ENCODE data around the gene PABPN1. TPM values are rescaled to one million over a fixed set of nuclear protein-coding genes. Genes with fewer than 3 reads are reported as not detected.
A peak's percentile ranks its signal among the peaks of the same experiment; 100 is the strongest.

Gene PABPN1
- total RNA-seq, 1 experiment from 2014 or later, result 184 TPM

DNA sequence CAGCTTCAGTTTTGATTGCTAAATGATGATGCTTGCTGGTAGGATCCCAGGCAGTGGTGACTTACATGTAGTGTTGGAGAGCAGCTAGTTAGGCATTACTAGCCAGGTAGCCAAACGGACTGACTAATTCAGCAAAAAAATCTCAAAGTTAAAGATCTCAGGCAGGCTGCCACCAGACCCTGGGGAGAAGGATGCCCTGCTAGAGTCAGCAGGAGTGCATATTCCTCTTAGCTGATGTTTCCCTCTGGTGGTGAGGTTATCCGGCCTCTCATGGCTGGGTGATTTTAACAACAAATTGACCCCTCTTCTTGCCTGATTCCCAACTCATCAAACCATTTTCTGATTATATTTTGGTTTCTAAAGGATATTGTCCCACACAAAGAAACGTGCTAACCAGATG lies 40.9 kb downstream of the PABPN1 start:
- DNase-seq (ENCODE audit: low read depth, low spot score), result no peak
- H3K4me1 ChIP-seq (ENCODE audit: control insufficient read depth in 1 of 2, insufficient read depth in 2 of 2, low read length in 2 of 2), result no peaks in the 10 kb centered on the region
- no peak overlapping the region for H3K4me2 ChIP-seq (ENCODE audit: low read length)
- no peaks in the 10 kb centered on the region for H3K36me3 ChIP-seq (ENCODE audit: control insufficient read depth in 1 of 2, insufficient read depth in 2 of 2, low read length in 2 of 2)
- ATAC-seq, result no peak
- TF ChIP-seq CEBPB (IDR thresholded peaks at IDR 0.05; ENCODE audit: low read depth), result no peak
- TF ChIP-seq, protein P1, sequence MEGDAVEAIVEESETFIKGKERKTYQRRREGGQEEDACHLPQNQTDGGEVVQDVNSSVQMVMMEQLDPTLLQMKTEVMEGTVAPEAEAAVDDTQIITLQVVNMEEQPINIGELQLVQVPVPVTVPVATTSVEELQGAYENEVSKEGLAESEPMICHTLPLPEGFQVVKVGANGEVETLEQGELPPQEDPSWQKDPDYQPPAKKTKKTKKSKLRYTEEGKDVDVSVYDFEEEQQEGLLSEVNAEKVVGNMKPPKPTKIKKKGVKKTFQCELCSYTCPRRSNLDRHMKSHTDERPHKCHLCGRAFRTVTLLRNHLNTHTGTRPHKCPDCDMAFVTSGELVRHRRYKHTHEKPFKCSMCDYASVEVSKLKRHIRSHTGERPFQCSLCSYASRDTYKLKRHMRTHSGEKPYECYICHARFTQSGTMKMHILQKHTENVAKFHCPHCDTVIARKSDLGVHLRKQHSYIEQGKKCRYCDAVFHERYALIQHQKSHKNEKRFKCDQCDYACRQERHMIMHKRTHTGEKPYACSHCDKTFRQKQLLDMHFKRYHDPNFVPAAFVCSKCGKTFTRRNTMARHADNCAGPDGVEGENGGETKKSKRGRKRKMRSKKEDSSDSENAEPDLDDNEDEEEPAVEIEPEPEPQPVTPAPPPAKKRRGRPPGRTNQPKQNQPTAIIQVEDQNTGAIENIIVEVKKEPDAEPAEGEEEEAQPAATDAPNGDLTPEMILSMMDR (IDR thresholded peaks at IDR 0.05 in 2 of 3, conservative IDR thresholded peaks at IDR 0.05 in 1 of 3; ENCODE audit: borderline replicate concordance in 1 of 3, insufficient read depth in 1 of 3, low read depth in 2 of 3, low read length in 2 of 3), result peak; percentile 10 to 18 (median 17); a peak in 3 of 6 replicates
- TF ChIP-seq RAD21 (IDR thresholded peaks at IDR 0.05; ENCODE audit: low read depth), result peak; percentile 32; the same call in 1 of the 2 replicates
- TF ChIP-seq EZH2 (IDR thresholded peaks at IDR 0.05), result no peak
- TF ChIP-seq POLR2A (IDR thresholded peaks at IDR 0.05; ENCODE audit: borderline replicate concordance, extremely low read depth, insufficient read depth, insufficient read length), result no peak
- H4K20me1 ChIP-seq (ENCODE audit: insufficient read depth), result no peaks in the 10 kb centered on the region
- H3K9ac ChIP-seq (ENCODE audit: low read length), result no peak overlapping the region
- no peak overlapping the region for H3K4me3 ChIP-seq (replicated peaks in 1 of 2; ENCODE audit: low read depth in 1 of 2, low read length in 2 of 2)
- H3K27ac ChIP-seq (ENCODE audit: low read depth, low read length), result no peak overlapping the region
- CTCF ChIA-PET, result interaction anchor here (1.1 to 2.8 kb wide), 3 partner anchors 35 to 242 kb away, joined by 3 to 14 read pairs (median 5); no protein-coding TSS in a partner anchor
- BruUV-seq (replicated peaks), result no TSS peak
- RAD21 ChIA-PET (ENCODE audit: low non-redundant PET in 1 of 2, low total read pairs in 2 of 2, uncharacterized antibody in 2 of 2, unreplicated experiment in 2 of 2), result no interaction called here
- H3K9me3 ChIP-seq (ENCODE audit: control insufficient read depth in 1 of 2, insufficient read depth in 1 of 2, low read depth in 1 of 2, low read length in 2 of 2), result no peaks in the 10 kb centered on the region
- no peaks in the 10 kb centered on the region for H3K9me2 ChIP-seq (ENCODE audit: insufficient read depth)
- intact Hi-C loops (cut with micrococcal nuclease), result no loop called here
- 0 out of 2 replicates have a peak, but pooled peaks cover 3% of the 10 kb centered on the region for H3K27me3 ChIP-seq (ENCODE audit: insufficient read depth, low read length)
- H3K79me2 ChIP-seq (ENCODE audit: insufficient read depth, low read length), result no peaks in the 10 kb centered on the region
- no peak overlapping the region for H2AFZ ChIP-seq (ENCODE audit: low read depth, low read length, poor library complexity, severe bottlenecking)
- POLR2A ChIA-PET, result no interaction called here

DNA sequence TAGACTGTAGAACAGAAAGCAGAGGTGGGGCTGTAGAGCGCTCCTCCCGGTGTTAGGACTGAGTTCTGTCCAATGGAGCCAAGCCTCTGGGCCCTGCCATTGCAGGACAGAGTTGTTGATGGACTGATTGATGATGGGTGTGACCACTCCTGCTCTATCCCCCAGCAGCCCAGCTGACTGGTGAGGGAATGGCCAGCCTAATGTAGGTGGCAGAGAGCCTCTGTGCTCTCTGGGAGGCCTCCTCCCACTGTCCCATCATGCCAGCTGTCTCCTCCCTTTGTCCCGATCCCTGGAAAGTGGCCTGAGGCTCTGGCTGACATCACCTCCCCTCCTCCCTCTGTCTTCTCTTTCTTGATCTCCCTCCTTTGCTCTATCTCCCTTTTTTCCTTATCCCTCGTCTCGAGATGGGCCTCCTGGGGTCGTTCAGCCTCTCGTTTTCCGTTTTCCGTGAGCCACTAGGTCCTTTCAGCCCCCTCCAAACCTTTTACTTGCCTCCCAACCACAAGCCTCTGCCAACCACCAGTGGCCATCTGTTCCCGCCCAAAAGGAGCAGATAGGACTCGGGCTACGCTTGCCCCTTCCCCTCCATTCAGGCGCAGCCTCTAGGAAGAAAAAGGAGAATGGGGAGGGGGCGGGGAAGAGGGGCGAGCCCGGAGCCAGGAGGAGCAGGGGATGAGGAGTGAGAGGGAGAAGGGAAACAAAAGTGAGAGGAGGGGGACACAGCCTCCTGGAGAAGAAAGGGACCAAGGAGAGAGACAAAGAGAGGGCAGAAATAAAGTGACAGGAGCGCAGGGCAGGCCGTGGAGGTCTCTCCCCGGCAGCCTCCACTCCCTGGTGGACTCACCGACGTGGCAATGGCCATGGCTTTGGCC lies 43.1 kb downstream of the PABPN1 start:
- H3K9me3 ChIP-seq (ENCODE audit: control insufficient read depth in 1 of 2, insufficient read depth in 1 of 2, low read depth in 1 of 2, low read length in 2 of 2), result no peaks in the 10 kb centered on the region
- H3K4me2 ChIP-seq (ENCODE audit: low read length), result no peak overlapping the region
- no peak overlapping the region for H3K4me3 ChIP-seq (replicated peaks in 1 of 2; ENCODE audit: low read depth in 1 of 2, low read length in 2 of 2)
- no peak; the same call in 1 of the 2 replicates for ATAC-seq
- H3K27ac ChIP-seq (ENCODE audit: low read depth, low read length), result no peak overlapping the region
- POLR2A ChIA-PET, result no interaction called here
- RAD21 ChIA-PET (ENCODE audit: low non-redundant PET in 1 of 2, low total read pairs in 2 of 2, uncharacterized antibody in 2 of 2, unreplicated experiment in 2 of 2), result no interaction called here
- H3K9ac ChIP-seq (ENCODE audit: low read length), result no peak overlapping the region
- intact Hi-C loops (cut with micrococcal nuclease), result no loop called here
- no peaks in the 10 kb centered on the region for H3K79me2 ChIP-seq (ENCODE audit: insufficient read depth, low read length)
- no peaks in the 10 kb centered on the region for H3K36me3 ChIP-seq (ENCODE audit: control insufficient read depth in 1 of 2, insufficient read depth in 2 of 2, low read length in 2 of 2)
- H2AFZ ChIP-seq (ENCODE audit: low read depth, low read length, poor library complexity, severe bottlenecking), result no peak overlapping the region
- H3K9me2 ChIP-seq (ENCODE audit: insufficient read depth), result no peaks in the 10 kb centered on the region
- DNase-seq (ENCODE audit: low read depth, low spot score), result no peak
- no peaks in the 10 kb centered on the region for H4K20me1 ChIP-seq (ENCODE audit: insufficient read depth)
- CTCF ChIA-PET, result no interaction called here
- no peaks in the 10 kb centered on the region for H3K4me1 ChIP-seq (ENCODE audit: control insufficient read depth in 1 of 2, insufficient read depth in 2 of 2, low read length in 2 of 2)
- TF ChIP-seq, protein P2, sequence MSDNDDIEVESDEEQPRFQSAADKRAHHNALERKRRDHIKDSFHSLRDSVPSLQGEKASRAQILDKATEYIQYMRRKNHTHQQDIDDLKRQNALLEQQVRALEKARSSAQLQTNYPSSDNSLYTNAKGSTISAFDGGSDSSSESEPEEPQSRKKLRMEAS (IDR thresholded peaks at IDR 0.05), result no peak
- TF ChIP-seq TCF7L2 (IDR thresholded peaks at IDR 0.05; ENCODE audit: borderline replicate concordance, extremely low read depth, insufficient read depth, insufficient read length) (no peak), EZH2phosphoT487 (IDR thresholded peaks at IDR 0.05; ENCODE audit: borderline replicate concordance) (no peak), FOSL1 (IDR thresholded peaks at IDR 0.05; ENCODE audit: low read depth) (no peak), EGR1 (IDR thresholded peaks at IDR 0.05; ENCODE audit: low read depth) (no peak), CBX3 (IDR thresholded peaks at IDR 0.05; ENCODE audit: low read depth) (no peak), JUND (IDR thresholded peaks at IDR 0.05) (no peak), REST (IDR thresholded peaks at IDR 0.05; ENCODE audit: low read depth) (no peak)
- no TSS peak for BruUV-seq (replicated peaks)
- H3K27me3 ChIP-seq (ENCODE audit: insufficient read depth, low read length), result 0 out of 2 replicates have a peak, but pooled peaks cover 3% of the 10 kb centered on the region
